Measurements from ENCODE around the gene CD209. TPM values are rescaled to one million over a fixed set of nuclear protein-coding genes. Genes with fewer than 3 reads are reported as not detected.

Gene CD209
- total RNA-seq, 1 donor from 2014 or later: not detected

DNA sequence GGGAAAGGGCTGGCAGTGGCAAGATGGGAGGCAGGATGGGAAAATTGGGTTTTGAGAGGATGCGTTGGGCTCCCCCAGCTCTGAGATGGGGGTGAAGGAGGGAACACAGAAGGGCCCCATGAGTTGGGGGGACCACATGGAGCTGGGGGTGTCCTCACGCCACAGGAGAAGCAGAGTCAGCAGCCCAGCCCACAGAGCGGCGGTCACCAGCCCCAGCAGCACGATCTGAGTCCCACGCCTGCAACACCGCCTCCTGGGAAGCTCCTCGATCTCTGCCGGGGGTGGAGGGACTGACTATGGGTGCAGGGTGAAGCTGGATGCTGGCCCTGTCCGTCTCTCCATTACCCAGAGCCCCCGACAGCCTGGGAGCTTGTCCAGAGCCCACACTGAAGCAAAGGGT, 48.8 kb downstream of the CD209 start:
- no peaks in the 10 kb centered on the region for H4K20me1 ChIP-seq (ENCODE audit: low read depth)
- peaks cover 2% of the 10 kb centered on the region for H3K27me3 Mint-ChIP-seq (ENCODE audit: insufficient read depth, low read depth)

DNA sequence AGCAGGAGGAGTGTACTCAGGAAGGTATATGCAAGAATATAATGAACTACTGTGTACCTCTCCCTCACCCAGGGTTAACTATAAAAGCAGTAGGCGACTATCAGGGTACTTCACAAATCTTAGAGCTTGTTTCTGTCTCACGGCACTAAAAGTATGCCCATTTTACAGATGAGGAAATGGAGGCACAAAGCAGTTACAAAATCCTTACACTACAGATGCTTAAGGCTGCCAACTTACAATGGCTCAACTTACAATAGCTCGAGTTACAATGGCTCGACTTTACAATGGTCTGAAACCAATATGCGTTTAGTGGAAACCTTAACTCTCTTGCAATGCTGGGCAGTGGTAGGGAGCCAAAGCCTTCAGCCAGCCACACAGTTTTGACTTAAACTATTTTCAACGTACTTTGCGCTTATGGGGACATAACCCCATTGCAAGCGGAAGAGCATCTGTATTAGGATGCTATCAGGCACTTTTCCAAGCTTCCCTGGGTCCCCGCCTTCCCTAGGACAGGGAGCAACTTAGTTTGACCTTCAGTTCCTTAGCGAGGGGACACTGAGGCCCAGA, 49.5 kb downstream of the CD209 start:
- Histone ChIP-seq H2AFZ (replicated peaks) (no peak overlapping the region), H3K79me2 (ENCODE audit: low read depth) (no peaks in the 10 kb centered on the region), H3K4me3 (no peak overlapping the region), H3K27ac (no peak overlapping the region), H3K9ac (no peak overlapping the region), H3K27me3 (peaks cover 52% of the 10 kb centered on the region), H3K4me2 (no peak overlapping the region), H3K36me3 (no peaks in the 10 kb centered on the region), H3F3A (ENCODE audit: low read depth) (no peaks in the 10 kb centered on the region), H4K20me1 (ENCODE audit: low read depth) (no peaks in the 10 kb centered on the region), H3K4me1 (no peaks in the 10 kb centered on the region), H3K9me3 (ENCODE audit: low read depth) (no peaks in the 10 kb centered on the region)
- Mint-ChIP-seq H3K27ac (no peak overlapping the region), H3K4me1 (no peaks in the 10 kb centered on the region), H3K27me3 (ENCODE audit: insufficient read depth, low read depth) (peaks cover 2% of the 10 kb centered on the region), H3K36me3 (no peaks in the 10 kb centered on the region), H3K9me3 (no peaks in the 10 kb centered on the region), H3K4me3 (no peak overlapping the region)
- no peak for TF ChIP-seq EZH2 (IDR thresholded peaks at IDR 0.05)
- no peak for TF ChIP-seq EZH2phosphoT487 (IDR thresholded peaks at IDR 0.05)
- TF ChIP-seq, protein P1, sequence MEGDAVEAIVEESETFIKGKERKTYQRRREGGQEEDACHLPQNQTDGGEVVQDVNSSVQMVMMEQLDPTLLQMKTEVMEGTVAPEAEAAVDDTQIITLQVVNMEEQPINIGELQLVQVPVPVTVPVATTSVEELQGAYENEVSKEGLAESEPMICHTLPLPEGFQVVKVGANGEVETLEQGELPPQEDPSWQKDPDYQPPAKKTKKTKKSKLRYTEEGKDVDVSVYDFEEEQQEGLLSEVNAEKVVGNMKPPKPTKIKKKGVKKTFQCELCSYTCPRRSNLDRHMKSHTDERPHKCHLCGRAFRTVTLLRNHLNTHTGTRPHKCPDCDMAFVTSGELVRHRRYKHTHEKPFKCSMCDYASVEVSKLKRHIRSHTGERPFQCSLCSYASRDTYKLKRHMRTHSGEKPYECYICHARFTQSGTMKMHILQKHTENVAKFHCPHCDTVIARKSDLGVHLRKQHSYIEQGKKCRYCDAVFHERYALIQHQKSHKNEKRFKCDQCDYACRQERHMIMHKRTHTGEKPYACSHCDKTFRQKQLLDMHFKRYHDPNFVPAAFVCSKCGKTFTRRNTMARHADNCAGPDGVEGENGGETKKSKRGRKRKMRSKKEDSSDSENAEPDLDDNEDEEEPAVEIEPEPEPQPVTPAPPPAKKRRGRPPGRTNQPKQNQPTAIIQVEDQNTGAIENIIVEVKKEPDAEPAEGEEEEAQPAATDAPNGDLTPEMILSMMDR (IDR thresholded peaks at IDR 0.05): no peak
- DNase-seq (ENCODE audit: low spot score): no peak

More for the DNA sequence above, 48.8 kb downstream of the CD209 start:
- H3K4me1 ChIP-seq: no peaks in the 10 kb centered on the region
- H3K4me1 Mint-ChIP-seq: no peaks in the 10 kb centered on the region
- no peaks in the 10 kb centered on the region for H3K36me3 ChIP-seq
- no peaks in the 10 kb centered on the region for H3K79me2 ChIP-seq (ENCODE audit: low read depth)
- TF ChIP-seq EZH2phosphoT487 (IDR thresholded peaks at IDR 0.05): no peak
- TF ChIP-seq EZH2 (IDR thresholded peaks at IDR 0.05): no peak
- TF ChIP-seq, protein P1 (IDR thresholded peaks at IDR 0.05): no peak
- H3K9me3 Mint-ChIP-seq: no peaks in the 10 kb centered on the region
- no peaks in the 10 kb centered on the region for H3F3A ChIP-seq (ENCODE audit: low read depth)
- H3K4me2 ChIP-seq: no peak overlapping the region
- no peak overlapping the region for H2AFZ ChIP-seq (replicated peaks)
- H3K4me3 ChIP-seq: no peak overlapping the region
- H3K36me3 Mint-ChIP-seq: no peaks in the 10 kb centered on the region
- H3K27ac ChIP-seq: no peak overlapping the region
- H3K4me3 Mint-ChIP-seq: peak overlapping the region; percentile 46
- H3K9me3 ChIP-seq (ENCODE audit: low read depth): no peaks in the 10 kb centered on the region
- peaks cover 47% of the 10 kb centered on the region for H3K27me3 ChIP-seq
- H3K9ac ChIP-seq: no peak overlapping the region
- H3K27ac Mint-ChIP-seq: no peak overlapping the region
- no peak for DNase-seq (ENCODE audit: low spot score)

GRCh38 chr19:7694499-7694898, 52.8 kb downstream of the CD209 start:
- H3K36me3 ChIP-seq: no peaks in the 10 kb centered on the region
- peaks cover 44% of the 10 kb centered on the region for H3K27me3 ChIP-seq
- H3K36me3 Mint-ChIP-seq: no peaks in the 10 kb centered on the region
- no peaks in the 10 kb centered on the region for H3F3A ChIP-seq (ENCODE audit: low read depth)
- no peak overlapping the region for H3K4me3 ChIP-seq
- H3K4me1 ChIP-seq: no peaks in the 10 kb centered on the region
- no peaks in the 10 kb centered on the region for H3K4me1 Mint-ChIP-seq
- H2AFZ ChIP-seq (replicated peaks): no peak overlapping the region
- H3K9me3 Mint-ChIP-seq: no peaks in the 10 kb centered on the region
- no peak overlapping the region for H3K4me3 Mint-ChIP-seq
- no peaks in the 10 kb centered on the region for H3K79me2 ChIP-seq (ENCODE audit: low read depth)
- no peaks in the 10 kb centered on the region for H3K9me3 ChIP-seq (ENCODE audit: low read depth)
- TF ChIP-seq, protein P1 (IDR thresholded peaks at IDR 0.05): no peak
- TF ChIP-seq EZH2 (IDR thresholded peaks at IDR 0.05) (no peak), EZH2phosphoT487 (IDR thresholded peaks at IDR 0.05) (no peak)
- H3K27me3 Mint-ChIP-seq (ENCODE audit: insufficient read depth, low read depth): peaks cover 3% of the 10 kb centered on the region
- no peak overlapping the region for H3K27ac ChIP-seq
- H3K9ac ChIP-seq: no peak overlapping the region
- no peak overlapping the region for H3K4me2 ChIP-seq
- H3K27ac Mint-ChIP-seq: no peak overlapping the region
- DNase-seq (ENCODE audit: low spot score): no peak
- no peaks in the 10 kb centered on the region for H4K20me1 ChIP-seq (ENCODE audit: low read depth)

Measured in neural progenitor cell (in vitro differentiated cells).